GM12864 (cell line): ENCODE measurements around the gene AKAP8L.
A peak's percentile ranks its signal among the peaks of the same experiment; 100 is the strongest.

Source experiments
- DNase-seq: peaks from one replicate; pipeline ENCODE4 v3.0.0-alpha.2; 2011; ENCODE audit warnings: low read depth
- H3K4me3 ChIP-seq: 2 replicates; pipeline ENCODE4 v1.5.1; 2011; ENCODE audit warnings: mild to moderate bottlenecking, low read depth, low read length, control low read depth
- TF ChIP-seq, protein P1 (sequence below): IDR thresholded peaks from 2 replicates; pipeline ENCODE4 v1.5.1; 2011; ENCODE audit warnings: low read depth, mild to moderate bottlenecking, moderate library complexity, low read length, control low read depth, inconsistent platforms; ENCODE audit errors: missing control alignments

The AKAP8L gene

DNA sequence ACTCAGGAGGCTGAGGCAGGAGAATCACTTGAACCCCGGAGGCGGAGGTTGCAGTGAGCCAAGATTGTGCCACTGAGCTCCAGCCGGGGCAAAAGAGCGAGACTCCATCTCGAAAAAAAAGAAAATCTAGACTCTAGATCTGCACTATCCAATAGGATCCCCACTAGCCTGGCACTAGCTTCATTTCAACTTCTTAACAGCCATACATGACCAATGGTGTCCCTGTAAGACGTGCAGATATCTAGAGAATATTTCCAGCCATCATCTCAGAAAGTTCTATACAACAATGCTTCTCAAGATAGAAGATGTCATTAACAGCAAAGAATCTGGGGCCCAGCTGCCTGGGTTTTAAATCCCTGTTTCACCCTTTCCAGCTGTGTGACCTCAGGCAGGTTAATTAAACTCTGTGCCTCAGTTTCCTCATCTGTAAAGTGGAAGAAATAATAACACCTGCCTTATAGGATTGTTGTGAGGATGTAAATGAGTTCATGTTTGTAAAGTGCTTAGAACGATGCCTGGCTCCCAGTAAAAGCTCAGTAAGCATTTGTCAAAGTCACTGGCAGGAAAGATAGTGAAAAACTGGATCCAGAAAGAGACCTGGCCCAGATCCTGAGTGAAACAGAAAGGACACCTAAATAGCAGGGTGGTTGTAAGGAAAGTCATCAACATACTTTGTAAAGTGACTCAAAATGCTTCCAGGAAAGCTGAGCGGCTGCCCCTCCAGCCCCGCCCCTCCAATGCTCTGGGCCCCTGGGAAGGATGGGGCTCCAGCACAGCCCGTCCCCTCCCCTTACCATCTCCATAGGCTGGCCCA, 17.4 kb upstream of the AKAP8L start:
- DNase-seq = no peak
- H3K4me3 ChIP-seq = no peak overlapping the region
- TF ChIP-seq, protein P1, sequence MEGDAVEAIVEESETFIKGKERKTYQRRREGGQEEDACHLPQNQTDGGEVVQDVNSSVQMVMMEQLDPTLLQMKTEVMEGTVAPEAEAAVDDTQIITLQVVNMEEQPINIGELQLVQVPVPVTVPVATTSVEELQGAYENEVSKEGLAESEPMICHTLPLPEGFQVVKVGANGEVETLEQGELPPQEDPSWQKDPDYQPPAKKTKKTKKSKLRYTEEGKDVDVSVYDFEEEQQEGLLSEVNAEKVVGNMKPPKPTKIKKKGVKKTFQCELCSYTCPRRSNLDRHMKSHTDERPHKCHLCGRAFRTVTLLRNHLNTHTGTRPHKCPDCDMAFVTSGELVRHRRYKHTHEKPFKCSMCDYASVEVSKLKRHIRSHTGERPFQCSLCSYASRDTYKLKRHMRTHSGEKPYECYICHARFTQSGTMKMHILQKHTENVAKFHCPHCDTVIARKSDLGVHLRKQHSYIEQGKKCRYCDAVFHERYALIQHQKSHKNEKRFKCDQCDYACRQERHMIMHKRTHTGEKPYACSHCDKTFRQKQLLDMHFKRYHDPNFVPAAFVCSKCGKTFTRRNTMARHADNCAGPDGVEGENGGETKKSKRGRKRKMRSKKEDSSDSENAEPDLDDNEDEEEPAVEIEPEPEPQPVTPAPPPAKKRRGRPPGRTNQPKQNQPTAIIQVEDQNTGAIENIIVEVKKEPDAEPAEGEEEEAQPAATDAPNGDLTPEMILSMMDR = no peak

GRCh38 chr19:15433519-15434069, 14.8 kb upstream of the AKAP8L start:
- TF ChIP-seq, protein P1 = no peak
- H3K4me3 ChIP-seq = no peak overlapping the region; the same call in 1 of the 2 replicates
- DNase-seq = no peak

DNA sequence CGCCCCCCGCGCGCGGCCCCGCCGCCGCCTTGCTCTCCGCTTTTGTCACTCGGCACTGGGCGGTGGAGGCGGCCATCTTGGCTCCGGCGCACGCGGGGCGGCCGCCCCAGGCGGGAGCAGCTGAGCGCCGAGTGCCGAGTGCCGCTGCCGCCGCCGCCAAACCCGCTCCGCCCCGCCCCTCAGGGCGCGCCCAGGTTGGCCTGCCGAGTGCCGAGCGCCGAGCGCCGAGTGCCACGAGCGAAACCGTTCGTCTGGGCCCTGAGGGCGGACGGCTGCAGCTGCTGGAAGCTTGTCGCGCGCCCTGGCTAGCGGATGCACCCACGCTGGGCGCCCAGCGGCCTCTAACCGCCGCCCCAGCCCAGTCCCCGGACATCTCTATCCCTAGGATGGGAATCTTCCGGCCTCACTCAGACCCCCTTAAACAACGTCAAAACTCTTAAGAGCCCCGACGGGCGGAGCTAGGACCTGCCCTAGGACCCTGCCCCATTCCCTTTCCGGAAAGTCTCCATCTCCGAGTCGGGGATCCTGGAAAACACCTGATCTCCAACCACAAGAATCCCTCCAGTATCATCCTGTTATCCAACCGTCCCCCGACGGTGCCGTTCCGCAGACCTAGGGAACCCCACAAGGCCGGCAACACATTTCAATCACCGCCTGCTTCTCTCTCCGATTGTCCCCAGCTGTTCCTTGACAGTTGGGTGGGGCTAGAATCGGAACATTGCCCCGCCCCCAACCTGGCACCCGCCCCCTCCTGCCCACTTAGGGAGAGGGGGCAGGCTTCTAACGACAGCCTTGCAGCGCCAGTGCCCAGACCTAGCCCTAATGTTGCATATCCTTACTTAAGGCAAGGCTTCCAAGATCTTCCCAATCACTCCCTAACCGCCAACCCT, 14.1 kb upstream of the AKAP8L start:
- peak overlapping the region; percentile 60 for H3K4me3 ChIP-seq
- TF ChIP-seq, protein P1 = no peak
- peak; percentile 64 for DNase-seq

DNA sequence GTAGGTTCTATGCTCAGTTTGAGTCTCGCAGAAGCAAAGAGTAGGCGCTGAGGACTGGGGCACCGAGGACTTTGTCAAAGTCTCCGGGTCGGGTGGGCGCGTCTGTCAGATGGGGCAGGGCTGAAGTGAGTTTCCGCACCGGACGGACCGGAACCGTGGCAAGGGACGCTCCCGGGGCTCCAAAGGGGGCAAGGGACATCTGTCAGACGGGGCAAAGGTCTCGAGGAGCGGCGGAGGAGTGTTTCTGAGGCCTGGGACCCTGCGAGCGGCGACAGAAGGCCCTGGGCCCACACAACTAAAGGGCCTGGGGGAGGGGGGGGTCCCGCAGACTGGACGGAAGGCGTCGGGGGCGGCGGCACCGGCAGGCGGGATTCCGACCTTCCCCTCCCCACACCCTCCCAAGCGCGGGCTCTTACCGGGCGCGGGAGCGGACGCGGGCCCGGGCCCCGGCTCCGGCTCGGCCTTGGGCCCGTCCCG, 13.3 kb upstream of the AKAP8L start:
- TF ChIP-seq, protein P1 = no peak
- DNase-seq = no peak
- H3K4me3 ChIP-seq = peak overlapping the region; percentile 96

- TF ChIP-seq, protein P1 = no peak
- peak overlapping the region; percentile 96 for H3K4me3 ChIP-seq
- DNase-seq = no peak
Measured at GRCh38 chr19:15431396-15432017, 12.7 kb upstream of the AKAP8L start.

DNA sequence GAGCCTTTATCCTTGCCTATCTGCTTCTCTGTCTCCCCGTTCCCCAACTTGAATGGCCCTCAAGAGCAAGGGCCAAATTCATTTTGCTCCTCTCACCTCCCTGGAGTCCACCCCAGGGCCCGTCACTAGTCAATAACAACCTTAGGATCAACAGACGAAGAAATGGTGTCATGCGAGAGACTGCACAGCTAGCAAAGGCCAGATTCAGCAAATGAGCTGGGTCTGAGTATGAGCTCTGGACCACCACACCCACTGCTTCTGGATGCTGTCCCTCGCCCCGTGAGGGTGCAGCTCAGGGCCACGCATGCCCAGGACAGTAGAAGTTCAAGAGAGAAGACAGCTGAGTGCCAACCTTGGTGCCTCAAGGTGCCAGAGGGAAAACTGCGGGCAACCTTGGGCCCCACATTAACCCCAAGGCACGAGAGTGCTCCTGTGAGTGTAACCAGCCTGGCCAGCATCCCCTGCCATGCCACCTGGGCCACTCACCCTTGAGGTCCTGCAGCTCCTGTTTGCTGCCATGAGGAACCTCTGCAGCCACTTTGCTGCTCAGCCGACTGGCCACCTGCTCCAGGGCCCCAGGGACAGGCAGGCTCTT, 11.8 kb upstream of the AKAP8L start:
- DNase-seq = no peak
- TF ChIP-seq, protein P1 = no peak
- no peak overlapping the region for H3K4me3 ChIP-seq
